Stimulated activated naive CD8-positive, alpha-beta T cell treated with anti-CD3 and anti-CD28 coated beads, Interleukin-15, Interleukin-2, amounts not matched to agents 100 U/mL and 50 U/mL, for 24 hours (primary cell): ENCODE measurements around the gene SIK1.
"Not testable (repeated sequence)": the region's sequence is repeated elsewhere in the genome, so short reads cannot be mapped to it uniquely, and the experiment has no call there.

Experiments used
- ATAC-seq: fragments of 150-1000 bp; cut with Tn5 transposase; one replicate; pipeline ENCODE4 v1.10.0; 2021
- DNase-seq: peaks from one replicate; pipeline ENCODE4 v3.0.0; 2021

The SIK1 gene

DNA sequence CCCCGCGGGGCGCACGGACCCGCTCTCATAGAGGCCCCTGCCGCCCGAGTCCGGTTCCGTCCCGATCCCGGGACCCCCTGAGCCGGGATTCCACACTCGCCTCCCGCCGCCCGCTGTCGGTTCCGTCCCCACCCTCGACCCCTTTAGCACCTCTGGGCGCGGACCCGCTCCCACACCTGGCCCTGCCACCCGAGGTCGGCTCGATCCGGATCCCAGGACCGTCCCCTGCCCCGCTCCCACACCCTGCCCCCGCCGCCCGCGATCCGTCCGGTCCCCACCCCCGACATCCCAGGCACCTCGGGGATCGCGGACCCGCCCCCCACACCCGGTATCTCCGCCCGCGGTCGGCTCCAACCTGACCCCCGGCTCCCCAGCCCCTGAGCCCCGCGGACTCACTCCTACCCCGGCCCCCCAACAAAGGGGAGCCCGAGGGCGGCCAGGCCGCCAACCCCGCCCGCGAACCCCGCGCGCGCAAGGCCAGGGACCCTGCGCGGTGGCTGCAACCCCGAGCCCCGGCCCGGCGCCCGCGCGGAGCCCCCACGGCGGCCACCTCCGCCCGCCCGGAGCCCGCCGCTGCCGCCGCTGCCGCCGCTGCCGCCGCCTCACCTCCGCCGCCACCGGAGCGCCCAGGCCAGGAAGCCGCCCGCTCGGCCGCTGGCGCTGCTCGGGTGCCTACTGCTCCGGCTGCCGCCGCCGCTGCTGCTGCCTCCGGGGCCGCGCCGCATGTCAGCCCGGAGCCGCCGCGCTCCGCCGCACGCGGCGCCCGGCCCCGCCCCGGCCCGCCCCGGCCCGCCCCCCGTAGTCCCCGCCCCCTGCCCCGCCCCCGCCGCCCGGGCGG lies at the start of gene SIK1:
SIK1 (minus strand) TSS at position 728 of the 838 bp plus-strand sequence. CDS start 953 bp downstream, outside the sequence.
- DNase-seq: not testable (repeated sequence)

DNA sequence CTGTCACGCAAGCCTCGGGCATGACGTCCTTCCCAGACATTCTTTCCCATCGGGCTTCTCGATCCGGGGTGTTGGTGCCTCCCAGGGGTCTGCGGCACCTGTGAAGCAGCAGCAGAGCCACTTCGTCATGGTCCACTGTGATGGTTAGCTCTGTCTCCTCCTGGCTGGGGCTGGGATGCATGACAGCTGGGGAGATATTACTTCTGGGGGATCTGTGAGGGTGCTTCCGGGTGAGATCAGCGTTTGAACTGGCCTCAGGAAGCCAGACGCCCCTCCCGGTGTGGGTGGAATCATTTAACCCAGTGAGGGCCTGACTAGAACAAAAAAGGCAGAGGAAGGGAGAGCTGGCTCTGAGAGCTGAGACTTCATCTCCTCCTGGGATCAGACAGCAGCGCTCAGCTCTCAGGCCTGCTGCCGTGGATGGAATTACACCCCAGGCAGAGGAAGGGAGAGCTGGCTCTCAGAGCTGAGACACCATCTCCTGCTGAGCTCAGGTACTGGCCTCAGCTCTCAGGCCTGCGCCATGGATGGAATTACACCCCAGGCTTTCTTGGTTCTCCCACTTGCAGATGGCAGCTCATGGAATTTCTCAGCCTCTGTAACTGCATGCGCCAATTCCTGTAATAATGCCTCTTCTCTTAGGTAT lies 44.8 kb upstream of the SIK1 start:
- not testable (repeated sequence) for DNase-seq, ATAC-seq

More for the DNA sequence above, at the start of gene SIK1:
- ATAC-seq: peak; percentile 7

GRCh38 chr21:43469719-43470458 lies 43.0 kb upstream of the SIK1 start:
- DNase-seq, ATAC-seq: not testable (repeated sequence)

GRCh38 chr21:43467785-43468184 lies 40.9 kb upstream of the SIK1 start:
- DNase-seq (peak; percentile 2), ATAC-seq (no peak)

DNA sequence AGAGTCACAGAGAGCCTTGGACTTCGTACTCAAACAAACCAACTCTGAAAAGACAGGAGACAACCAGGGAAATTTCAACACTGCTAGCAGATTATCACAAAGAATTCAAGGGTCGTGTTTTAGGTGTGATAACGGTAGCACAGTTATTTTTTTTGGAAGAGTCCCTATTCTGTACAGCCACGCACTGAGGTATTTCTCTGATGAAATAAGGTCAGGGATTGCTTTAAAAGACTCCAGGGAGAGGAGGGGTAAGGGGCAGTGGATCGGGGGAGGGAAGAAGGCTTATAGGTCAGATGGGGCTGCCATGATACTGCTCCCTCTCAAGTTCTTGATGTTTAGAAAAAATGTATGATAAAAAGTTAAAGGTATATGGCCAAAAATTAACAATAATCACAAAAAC lies 38.2 kb upstream of the SIK1 start:
- ATAC-seq, DNase-seq: not testable (repeated sequence)

- not testable (repeated sequence) for ATAC-seq, DNase-seq
These were observed 36.7 kb upstream of the SIK1 start for GRCh38 chr21:43463498-43464261.

DNA sequence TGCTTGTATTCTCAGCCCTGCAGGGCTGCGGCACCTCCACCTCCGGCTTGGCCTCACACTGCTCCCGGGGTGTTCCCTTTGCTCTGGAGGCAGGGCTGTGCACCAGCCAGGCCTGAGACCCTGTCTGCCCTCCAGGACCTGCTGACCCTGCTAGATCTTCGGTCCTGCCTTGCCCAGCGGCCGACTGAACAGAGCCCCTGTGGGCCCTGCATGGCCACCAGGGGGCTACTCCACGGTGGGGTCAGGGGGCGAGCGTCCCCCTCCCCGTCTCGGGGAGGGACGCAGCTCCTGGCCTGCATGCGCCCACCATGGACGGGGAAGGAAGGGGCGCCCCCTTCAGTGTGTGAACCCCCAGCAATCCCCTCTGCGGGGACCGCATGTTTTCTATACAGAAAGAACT lies 36.0 kb upstream of the SIK1 start:
- ATAC-seq: not testable (repeated sequence)

GRCh38 chr21:43460475-43460874 lies 33.5 kb upstream of the SIK1 start:
- ATAC-seq: not testable (repeated sequence)

More for the DNA sequence above, 36.0 kb upstream of the SIK1 start:
- DNase-seq: not testable (repeated sequence)

GRCh38 chr21:43458995-43459394 lies 32.1 kb upstream of the SIK1 start:
- DNase-seq, ATAC-seq: not testable (repeated sequence)

More at GRCh38 chr21:43460475-43460874, 33.5 kb upstream of the SIK1 start:
- DNase-seq: not testable (repeated sequence)

DNA sequence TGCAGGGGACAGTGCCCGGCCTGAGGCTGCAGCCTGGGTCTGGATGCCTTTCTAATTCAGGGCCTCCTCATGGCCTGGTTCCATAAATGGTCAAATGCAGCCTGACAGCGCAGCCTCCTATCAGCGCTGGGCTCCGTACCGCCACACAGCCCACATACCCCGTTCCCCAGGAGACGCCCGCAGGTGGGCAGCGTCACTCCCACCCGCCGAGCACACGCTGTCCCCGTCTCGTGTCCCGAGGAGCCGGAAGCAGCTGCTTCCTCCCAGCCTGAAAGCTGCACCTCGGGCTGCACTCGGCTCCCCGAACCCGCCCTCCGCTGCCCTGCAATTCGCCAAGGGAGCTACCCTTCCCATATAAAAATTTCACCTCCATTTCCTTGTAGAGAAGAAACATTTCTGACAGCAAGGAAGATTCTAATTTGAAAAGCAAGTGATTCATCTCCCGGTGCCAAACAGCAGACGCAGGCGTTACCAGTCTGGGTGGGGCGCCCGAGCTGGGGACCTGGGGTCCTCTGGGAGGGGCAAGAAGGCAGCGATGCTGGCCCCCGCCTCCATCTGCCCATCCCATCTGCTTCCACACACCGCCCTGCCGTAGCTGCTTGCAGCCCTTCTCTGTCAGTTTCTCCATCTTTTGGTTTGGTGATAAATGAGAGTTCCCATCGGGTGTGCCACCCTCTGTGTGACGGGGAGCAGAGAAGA lies 29.8 kb upstream of the SIK1 start:
- not testable (repeated sequence) for DNase-seq
- peak; percentile 68 for ATAC-seq

DNA sequence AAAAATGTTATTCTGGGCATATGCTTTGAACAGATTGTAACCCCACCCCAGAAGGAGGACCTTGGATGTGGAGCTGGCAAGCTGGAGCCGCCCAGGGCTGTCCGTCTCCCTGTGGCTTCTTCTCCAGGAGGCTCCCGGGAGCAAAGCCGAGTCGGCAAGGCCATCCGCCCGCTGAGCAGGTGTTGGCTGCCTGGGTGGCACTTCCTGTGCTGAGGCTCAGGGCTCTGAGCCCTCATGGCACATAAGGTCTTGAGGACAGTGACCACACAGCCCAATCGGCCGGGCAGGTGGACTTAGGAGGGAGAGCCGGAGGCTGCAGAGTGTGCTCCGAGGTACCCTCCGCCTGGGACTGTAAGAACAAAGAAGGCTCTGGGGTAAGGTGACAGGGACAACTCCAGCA lies 28.8 kb upstream of the SIK1 start:
- ATAC-seq, DNase-seq: not testable (repeated sequence)

DNA sequence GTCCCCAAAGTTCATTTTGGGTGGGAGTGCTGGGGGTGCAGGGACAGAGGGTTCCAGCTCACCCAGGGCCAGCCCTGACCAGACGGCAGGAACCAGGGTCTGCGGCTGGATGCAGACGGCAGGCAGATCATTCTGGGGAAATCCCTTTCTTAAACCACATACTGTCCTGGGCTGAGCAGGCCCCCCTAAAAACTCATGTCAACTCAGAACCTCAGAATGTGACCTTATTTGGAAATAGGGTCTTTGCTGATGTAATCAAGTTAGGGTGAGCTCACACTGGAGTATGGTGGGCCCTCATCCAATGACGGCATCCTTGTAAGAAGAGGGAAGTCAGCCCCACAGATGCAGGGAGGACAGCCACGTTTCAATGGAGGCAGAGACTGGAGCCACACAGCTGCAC lies 27.2 kb upstream of the SIK1 start:
- not testable (repeated sequence) for ATAC-seq, DNase-seq

DNA sequence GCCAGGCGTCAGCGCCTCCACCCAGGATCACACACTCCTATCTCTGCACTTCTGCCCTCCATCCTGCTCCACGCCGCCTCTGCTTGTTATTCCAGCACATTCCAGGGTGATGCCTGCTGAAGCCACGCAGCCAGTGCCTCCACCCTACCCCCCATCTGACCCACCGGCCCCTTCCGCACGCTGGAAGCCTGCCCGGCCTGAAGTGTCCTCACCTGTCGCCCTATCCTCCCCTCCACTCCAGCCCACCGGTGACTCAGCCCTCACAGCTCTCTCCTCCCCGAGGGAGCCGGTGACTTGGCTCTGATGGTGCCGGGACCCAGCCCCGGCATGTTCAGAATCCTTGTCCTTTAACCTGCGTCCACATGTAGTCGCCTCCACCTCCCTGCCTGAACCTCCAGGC lies 24.9 kb upstream of the SIK1 start:
- ATAC-seq: not testable (repeated sequence)

GRCh38 chr21:43450287-43450686 lies 23.4 kb upstream of the SIK1 start:
- ATAC-seq, DNase-seq: not testable (repeated sequence)

More for the DNA sequence above, 24.9 kb upstream of the SIK1 start:
- not testable (repeated sequence) for DNase-seq

GRCh38 chr21:43447353-43447977 lies 20.5 kb upstream of the SIK1 start:
- not testable (repeated sequence) for ATAC-seq, DNase-seq

- not testable (repeated sequence) for DNase-seq, ATAC-seq
These were observed 19.5 kb upstream of the SIK1 start for GRCh38 chr21:43446277-43446932.

GRCh38 chr21:43444524-43444923 lies 17.6 kb upstream of the SIK1 start:
- not testable (repeated sequence) for DNase-seq, ATAC-seq

GRCh38 chr21:43442571-43442970 lies 15.6 kb upstream of the SIK1 start:
- DNase-seq, ATAC-seq: not testable (repeated sequence)
